ENCODE data around the gene EVA1A.

Gene EVA1A

DNA sequence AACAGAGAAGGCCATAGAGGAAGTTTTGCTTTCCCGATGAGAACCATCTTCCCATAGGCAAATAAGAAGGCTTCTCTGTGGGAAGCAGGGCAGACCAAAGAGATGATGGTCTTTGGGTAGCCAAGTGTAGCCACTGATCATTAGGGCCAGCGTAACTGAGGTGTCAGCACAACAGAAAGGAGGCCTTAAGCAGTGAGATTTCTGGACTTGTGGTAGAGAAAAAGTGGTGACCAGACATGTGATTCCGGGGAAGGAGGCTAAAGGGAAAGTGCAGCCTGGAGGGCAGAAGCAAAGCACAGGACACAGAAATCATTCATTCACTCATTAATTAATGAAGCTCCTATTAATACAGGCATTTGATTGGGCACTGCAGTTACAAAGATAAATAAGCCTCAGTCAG is 15.4 kb downstream of the EVA1A start:
- no peak for DNase-seq

GRCh38 chr2:75543446-75543845 is 17.3 kb downstream of the EVA1A start:
- no peak for DNase-seq

GRCh38 chr2:75541430-75541829 is 19.3 kb downstream of the EVA1A start:
- DNase-seq, result no peak

GRCh38 chr2:75540994-75541393 is 19.7 kb downstream of the EVA1A start:
- no peak for DNase-seq

DNA sequence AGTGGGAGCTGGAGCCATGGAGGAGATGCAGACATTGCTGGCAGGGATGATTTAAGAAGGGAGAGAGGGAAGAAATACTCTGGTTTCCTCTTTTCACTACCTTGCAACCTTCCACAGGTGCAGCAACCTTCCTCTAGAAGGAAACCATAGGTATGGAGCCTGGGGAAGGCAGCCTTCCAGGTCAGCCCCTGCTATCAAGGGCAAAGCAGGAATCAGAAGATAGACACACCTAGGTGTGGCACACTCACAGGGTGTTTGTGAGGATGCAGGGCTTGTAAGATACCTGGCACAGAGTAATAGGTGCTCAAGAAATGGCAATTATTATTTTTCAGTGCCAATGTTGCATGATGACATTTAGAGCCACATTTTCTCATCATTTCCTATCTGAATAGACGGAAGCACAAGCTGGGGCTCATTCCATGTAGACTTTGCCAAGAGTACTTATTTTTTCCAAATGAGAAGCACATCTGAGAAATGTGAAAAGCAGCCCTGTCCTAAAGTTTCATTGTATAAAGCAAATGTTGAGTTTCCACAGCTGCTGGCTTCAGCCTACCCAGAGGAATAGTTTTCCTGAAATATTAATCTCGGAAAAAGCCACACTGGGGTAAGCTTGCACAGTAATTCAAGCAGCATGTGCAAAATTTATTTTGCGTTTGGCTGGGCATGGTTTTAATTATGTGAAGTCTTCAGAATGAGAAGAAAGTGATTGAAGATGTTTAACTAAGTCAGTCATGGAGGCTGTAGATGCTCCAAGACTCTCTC is 20.6 kb downstream of the EVA1A start:
- DNase-seq, result no peak

- no peak for DNase-seq
Observed at GRCh38 chr2:75538521-75539490, 21.9 kb downstream of the EVA1A start.

- no peak for DNase-seq
Observed at GRCh38 chr2:75537658-75538057, 23.1 kb downstream of the EVA1A start.

GRCh38 chr2:75533135-75533534 is 27.6 kb downstream of the EVA1A start:
- DNase-seq, result no peak

DNA sequence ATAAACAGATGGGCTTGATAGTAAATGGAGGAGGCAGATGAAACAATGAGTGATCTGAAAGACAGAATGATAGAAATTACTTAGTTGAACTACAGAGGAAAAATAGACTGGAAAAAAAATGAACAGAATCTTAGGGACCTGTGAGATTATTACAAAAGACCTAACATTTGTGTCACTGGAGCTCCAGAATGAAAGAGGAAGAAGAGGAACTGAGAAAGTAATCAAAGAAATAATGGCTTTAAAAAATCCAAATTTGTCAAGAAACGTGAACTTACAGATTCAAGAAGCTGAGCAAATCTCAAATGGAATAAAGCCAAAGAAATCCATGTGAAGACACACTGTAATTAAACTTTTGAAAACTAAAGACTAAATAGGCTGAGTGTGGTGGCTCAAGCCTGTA is 28.3 kb downstream of the EVA1A start:
- DNase-seq, result no peak

DNA sequence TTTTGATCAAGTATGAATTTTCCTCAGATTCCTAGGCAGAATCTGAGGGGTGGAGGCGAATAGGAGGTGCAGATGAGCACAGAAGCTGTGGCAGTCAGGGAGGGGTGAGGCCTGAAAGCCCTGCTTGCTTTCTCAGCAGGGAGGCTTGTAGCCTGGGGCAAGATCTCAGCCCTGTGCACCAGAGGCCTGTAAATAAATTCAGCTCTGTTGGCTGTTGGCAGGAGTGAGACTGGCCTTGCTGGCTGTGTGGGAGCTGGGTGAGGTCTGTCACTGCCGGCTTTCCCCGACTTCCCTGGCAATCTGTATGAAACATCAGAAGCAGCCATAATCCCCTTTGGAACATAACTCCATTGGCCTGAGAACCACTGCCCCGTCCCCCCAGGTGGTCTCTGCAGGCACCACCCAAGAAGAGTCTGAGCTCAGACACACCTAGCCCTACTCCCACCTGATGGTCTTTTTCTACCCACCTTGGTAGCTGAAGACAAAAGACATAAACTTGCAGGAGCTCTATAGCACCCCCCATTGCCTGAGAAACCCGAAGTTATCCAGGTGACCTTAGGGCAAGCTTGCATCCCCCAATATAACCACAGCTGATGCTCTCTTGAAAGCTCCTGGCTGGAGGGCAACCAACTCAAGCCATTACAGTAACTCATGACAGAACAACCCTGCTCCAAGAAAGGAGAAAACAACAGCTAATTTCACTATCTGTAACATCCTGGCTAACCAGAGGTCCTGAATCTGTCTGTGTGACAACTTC is 32.3 kb downstream of the EVA1A start:
- no peak for DNase-seq

DNA sequence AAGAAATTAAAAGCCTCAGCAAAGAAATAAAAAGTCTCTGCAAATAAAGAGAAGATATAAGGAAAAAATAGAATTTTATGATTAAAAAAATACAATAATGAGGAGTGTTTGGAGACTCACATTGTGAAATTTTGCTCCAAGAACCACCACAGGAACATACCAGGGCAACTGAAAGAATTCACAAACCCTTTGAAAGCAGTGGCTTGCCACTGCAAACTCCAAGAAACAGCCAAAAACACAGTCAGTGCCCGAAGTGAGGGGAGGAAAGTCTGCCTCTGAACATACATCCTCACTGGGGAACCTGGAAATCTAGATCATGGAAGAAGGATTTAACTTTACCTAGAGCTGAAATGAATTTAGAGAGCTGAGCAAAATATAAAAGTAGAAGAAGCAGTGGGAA is 33.1 kb downstream of the EVA1A start:
- DNase-seq, result no peak

- DNase-seq, result no peak
Observed at GRCh38 chr2:75526842-75527241, 33.9 kb downstream of the EVA1A start.

DNA sequence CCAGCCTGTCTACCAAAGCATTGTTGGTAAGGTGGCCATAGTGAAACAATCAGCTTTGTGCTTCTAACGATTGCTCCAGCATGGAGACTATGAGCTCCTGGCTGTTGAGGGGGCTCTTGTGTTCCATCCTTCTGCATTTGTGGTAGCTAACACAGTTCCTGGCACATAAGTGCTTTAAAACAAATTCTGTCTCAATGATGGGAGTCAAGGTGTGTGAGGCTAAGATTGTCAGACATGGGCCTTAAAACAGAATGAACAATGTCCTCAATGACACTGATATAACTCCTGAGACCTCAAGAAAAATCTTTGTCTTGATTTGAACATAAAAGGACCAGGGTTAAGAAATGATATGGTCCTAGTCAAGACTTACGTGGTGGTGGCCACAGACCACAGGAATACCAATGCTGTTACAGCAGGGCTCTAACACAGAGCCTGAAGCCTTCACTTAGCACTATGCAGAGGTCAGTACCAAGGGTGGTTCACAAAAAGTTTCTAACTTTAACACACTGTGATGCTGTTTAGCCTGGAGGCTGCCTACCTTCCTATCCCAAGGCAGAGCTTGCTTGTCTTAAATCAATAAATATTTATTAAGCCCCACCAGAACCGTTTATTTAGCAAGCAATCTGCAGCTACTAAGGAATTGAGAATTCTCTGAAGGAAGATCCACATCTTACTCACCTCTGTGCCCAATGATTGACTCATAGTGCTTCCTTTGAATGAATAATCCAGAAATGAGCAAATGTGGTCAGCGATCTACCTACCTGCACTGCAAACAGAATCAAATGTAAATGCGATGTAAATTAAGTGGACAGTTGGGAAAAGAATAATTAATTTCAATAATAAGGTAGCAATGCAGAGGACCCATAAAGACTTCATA is 35.1 kb downstream of the EVA1A start:
- DNase-seq, result no peak

- no peak for DNase-seq
Observed at GRCh38 chr2:75524276-75524911, 36.3 kb downstream of the EVA1A start.

- no peak for DNase-seq
Observed at GRCh38 chr2:75523313-75524275, 37.1 kb downstream of the EVA1A start.

DNA sequence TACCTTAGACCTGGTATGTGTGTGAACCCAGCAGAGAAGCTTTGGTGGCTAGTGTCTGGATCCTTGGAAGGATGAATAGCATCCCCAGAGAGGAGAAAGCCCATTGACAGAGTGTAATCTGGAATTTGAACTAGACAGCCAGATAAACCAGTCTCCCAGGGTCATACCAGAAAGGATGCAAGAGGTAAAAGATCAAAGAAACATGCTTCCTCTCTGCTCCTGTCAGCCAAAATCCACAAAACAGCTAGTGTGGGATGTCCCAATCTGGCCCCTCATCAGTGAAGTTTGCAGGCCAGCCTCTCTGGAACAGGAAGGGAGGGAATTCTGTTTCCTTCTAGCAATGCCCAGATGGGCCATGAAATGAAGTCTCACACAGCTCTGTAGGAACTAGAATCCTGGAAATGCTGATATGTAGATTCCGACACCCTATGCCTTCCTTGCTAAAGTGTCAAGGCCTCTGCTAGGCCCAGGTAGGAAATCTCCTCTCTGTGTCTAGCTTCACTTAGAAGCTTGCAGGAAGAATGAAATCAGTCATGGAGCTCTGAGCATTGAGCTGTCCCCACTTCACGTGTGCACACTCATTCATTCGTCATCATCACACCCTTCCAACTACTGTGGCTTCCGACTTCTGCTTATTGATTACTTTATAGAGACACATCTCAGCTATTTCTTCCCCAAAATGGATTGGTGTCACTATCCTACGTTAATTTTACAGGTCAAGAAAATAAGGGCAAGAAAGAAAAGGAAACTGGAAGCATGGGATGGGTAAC is 38.0 kb downstream of the EVA1A start:
- no peak for DNase-seq

DNA sequence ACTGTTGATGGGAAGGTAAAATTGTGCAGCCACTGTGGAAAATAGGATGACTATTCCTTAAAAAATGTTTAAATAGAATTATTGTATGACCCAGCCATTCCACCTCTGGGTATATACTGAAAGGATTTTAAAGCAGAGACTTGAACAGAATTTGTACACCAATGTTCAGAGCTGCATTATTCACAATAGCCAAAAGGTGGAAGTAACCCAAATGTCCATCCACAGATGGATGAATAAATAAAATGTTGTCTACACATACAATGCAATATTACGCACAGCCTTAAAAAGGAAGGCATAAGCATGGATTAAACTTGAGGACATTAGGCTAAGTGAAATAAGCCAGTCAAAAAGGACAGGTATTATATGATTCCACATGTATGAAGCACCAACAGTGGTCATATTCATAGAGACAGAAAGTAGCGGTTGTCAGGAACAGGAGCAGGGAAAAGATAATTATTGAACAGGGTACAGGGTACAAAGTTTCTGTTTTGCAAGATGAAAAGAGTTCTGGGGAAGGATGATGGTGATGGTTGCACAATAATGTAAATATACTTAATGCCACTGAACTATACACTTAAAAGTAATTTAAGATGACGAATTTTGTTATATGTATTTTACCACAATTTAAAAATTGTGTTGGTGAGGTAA is 39.4 kb downstream of the EVA1A start:
- no peak for DNase-seq

DNA sequence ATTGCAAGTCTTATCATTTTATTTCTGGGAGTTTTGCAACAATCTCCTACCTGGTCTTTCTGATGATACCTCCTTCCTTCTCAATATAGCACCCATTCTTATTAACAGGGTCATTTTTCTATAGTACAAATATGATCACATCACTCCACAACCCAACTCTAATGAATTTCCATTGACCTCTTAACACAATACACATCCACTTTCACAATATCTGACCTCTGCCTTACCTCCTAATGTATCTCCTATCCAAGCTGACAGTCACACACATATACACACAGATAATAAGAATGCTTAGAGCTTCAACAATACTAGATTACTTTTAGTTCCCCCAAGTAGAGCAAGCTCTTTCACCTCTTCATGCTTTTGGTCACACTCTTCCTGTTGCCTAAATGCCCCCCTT is 40.9 kb downstream of the EVA1A start:
- no peak for DNase-seq

Data from nucleus accumbens (tissue), 56 donors.